ENCODE measurements around the gene LDLR.
"Not testable (repeated sequence)": the region's sequence is repeated elsewhere in the genome, so short reads cannot be mapped to it uniquely, and the experiment has no call there.

DNA sequence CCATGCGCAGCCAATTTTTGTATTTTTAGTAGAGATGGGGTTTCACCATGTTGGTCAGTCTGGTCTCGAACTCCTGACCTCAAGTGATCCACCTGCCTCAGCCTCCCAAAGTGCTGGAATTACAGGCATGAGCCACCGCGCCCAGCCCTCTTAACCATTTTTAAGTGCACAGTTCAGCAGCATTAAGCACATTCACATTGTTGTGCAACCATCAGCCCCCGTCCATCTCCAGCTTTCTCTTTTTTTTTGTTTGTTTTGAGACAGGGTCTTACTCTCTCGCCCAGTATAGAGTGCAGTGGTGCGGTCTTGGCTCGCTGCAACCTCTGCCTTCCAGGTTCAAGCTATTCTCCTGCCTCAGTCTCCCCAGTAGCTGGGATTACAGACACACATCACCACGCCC, 12.5 kb upstream of the LDLR start:
- TF ChIP-seq POLR2A (IDR thresholded peaks at IDR 0.05), result not testable (repeated sequence)
- TF ChIP-seq, protein P1, sequence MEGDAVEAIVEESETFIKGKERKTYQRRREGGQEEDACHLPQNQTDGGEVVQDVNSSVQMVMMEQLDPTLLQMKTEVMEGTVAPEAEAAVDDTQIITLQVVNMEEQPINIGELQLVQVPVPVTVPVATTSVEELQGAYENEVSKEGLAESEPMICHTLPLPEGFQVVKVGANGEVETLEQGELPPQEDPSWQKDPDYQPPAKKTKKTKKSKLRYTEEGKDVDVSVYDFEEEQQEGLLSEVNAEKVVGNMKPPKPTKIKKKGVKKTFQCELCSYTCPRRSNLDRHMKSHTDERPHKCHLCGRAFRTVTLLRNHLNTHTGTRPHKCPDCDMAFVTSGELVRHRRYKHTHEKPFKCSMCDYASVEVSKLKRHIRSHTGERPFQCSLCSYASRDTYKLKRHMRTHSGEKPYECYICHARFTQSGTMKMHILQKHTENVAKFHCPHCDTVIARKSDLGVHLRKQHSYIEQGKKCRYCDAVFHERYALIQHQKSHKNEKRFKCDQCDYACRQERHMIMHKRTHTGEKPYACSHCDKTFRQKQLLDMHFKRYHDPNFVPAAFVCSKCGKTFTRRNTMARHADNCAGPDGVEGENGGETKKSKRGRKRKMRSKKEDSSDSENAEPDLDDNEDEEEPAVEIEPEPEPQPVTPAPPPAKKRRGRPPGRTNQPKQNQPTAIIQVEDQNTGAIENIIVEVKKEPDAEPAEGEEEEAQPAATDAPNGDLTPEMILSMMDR (IDR thresholded peaks at IDR 0.05), result not testable (repeated sequence)

All from heart left ventricle (tissue), 13 donors.